Measurements from ENCODE around the gene GRM4. TPM values are rescaled to one million over a fixed set of nuclear protein-coding genes. Genes with fewer than 3 reads are reported as not detected.

The GRM4 gene
- total RNA-seq, 4 donors from 2014 or later: not detected

- H3K4me1 ChIP-seq: no peaks in the 10 kb centered on the region
- H3K27me3 ChIP-seq: peaks cover 26% of the 10 kb centered on the region
- DNase-seq (ENCODE audit: low spot score in 2 of 2): no peak
- no peak for TF ChIP-seq CTCF (IDR thresholded peaks at IDR 0.05)
- TF ChIP-seq POLR2A (IDR thresholded peaks at IDR 0.05): no peak
- no peak for TF ChIP-seq POLR2AphosphoS5 (IDR thresholded peaks at IDR 0.05)
- no peak for TF ChIP-seq EP300 (IDR thresholded peaks at IDR 0.05)
- H3K9me3 ChIP-seq: no peaks in the 10 kb centered on the region
- WGBS: 62% methylated on average over 8 of the region's 8 CpGs
- no peaks in the 10 kb centered on the region for H3K36me3 ChIP-seq
- no peak overlapping the region for H3K4me3 ChIP-seq
- no peak overlapping the region for H3K27ac ChIP-seq
Measured at GRCh38 chr6:34005901-34006531, 139.9 kb downstream of the GRM4 start.

DNA sequence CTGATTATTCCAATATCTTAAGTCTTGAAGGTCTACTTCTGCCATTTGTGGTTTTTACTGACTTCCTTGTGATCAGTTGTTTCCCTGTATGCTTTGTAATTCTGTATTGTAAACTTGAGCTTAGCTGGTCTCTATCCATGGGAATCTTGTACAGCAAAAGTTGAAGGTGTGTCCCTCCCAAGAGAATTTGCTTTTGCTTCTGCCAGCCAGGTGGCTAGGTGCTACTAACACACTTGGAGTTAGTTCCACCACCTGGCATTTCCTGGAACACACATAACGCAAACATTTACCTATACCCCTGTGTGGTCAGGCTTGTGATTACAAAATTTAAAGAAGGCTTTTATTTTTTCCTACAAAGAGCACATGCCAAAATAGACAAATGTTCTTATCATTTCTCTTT lies 141.2 kb downstream of the GRM4 start:
- WGBS: 84% methylated on average over 1 of the region's 1 CpG
- Histone ChIP-seq H3K4me1 (no peaks in the 10 kb centered on the region), H3K4me3 (no peak overlapping the region), H3K27me3 (peaks cover 21% of the 10 kb centered on the region), H3K36me3 (no peaks in the 10 kb centered on the region), H3K9me3 (no peaks in the 10 kb centered on the region), H3K27ac (no peak overlapping the region)
- no peak for TF ChIP-seq POLR2AphosphoS5 (IDR thresholded peaks at IDR 0.05)
- no peak for TF ChIP-seq POLR2A (IDR thresholded peaks at IDR 0.05)
- TF ChIP-seq CTCF (IDR thresholded peaks at IDR 0.05): no peak
- TF ChIP-seq EP300 (IDR thresholded peaks at IDR 0.05): no peak
- DNase-seq (ENCODE audit: low spot score in 2 of 2): no peak

GRCh38 chr6:34003962-34004361 lies 141.9 kb downstream of the GRM4 start:
- Histone ChIP-seq H3K27ac (no peak overlapping the region), H3K9me3 (no peaks in the 10 kb centered on the region), H3K36me3 (no peaks in the 10 kb centered on the region), H3K4me3 (no peak overlapping the region), H3K4me1 (no peaks in the 10 kb centered on the region), H3K27me3 (peaks cover 14% of the 10 kb centered on the region)
- DNase-seq (ENCODE audit: low spot score in 2 of 2): no peak
- TF ChIP-seq EP300 (IDR thresholded peaks at IDR 0.05) (no peak), POLR2A (IDR thresholded peaks at IDR 0.05) (no peak), CTCF (IDR thresholded peaks at IDR 0.05) (no peak), POLR2AphosphoS5 (IDR thresholded peaks at IDR 0.05) (no peak)

GRCh38 chr6:34001706-34002621 lies 143.9 kb downstream of the GRM4 start:
- TF ChIP-seq EP300 (IDR thresholded peaks at IDR 0.05) (no peak), CTCF (IDR thresholded peaks at IDR 0.05) (no peak), POLR2A (IDR thresholded peaks at IDR 0.05) (no peak), POLR2AphosphoS5 (IDR thresholded peaks at IDR 0.05) (no peak)
- Histone ChIP-seq H3K9me3 (no peaks in the 10 kb centered on the region), H3K4me3 (no peak overlapping the region), H3K27me3 (peaks cover 14% of the 10 kb centered on the region), H3K36me3 (no peaks in the 10 kb centered on the region), H3K4me1 (no peaks in the 10 kb centered on the region), H3K27ac (no peak overlapping the region)
- 65% methylated on average over 41 of the region's 41 CpGs for WGBS
- no peak for DNase-seq (ENCODE audit: low spot score in 2 of 2)

GRCh38 chr6:34000281-34000680 lies 145.6 kb downstream of the GRM4 start:
- DNase-seq (ENCODE audit: low spot score in 2 of 2): no peak
- WGBS: 82% methylated on average over 3 of the region's 5 CpGs

More at GRCh38 chr6:34000281-34000680, 145.6 kb downstream of the GRM4 start:
- Histone ChIP-seq H3K27ac (no peak overlapping the region), H3K27me3 (peaks cover 14% of the 10 kb centered on the region), H3K4me1 (peaks cover 6% of the 10 kb centered on the region), H3K36me3 (no peaks in the 10 kb centered on the region), H3K9me3 (no peaks in the 10 kb centered on the region), H3K4me3 (no peak overlapping the region)
- TF ChIP-seq EP300 (IDR thresholded peaks at IDR 0.05): no peak
- TF ChIP-seq POLR2A (IDR thresholded peaks at IDR 0.05): no peak
- TF ChIP-seq CTCF (IDR thresholded peaks at IDR 0.05): no peak
- no peak for TF ChIP-seq POLR2AphosphoS5 (IDR thresholded peaks at IDR 0.05)
